Activated CD4-positive, alpha-beta T cell treated with anti-CD3 and anti-CD28 coated beads for 36 hours (primary cell): ENCODE data around the gene SLC39A13. TPM values are rescaled to one million over a fixed set of nuclear protein-coding genes. Genes with fewer than 3 reads are reported as not detected.

ENCODE experiments used
- ATAC-seq: fragments of 200-7000 bp; cut with Tn5 transposase; one replicate; pipeline ENCODE4 v1.10.0; 2021; ENCODE audit warnings: mild to moderate bottlenecking, moderate library complexity
- CTCF ChIA-PET: fragments of 350-600 bp; sonication (Branson Sonifier 250); formaldehyde crosslinking; loops from one replicate; lab custom pipeline; 2021; ENCODE audit warnings: antibody characterized with exemption; lab: Charles Lee
- POLR2A ChIA-PET: fragments of 350-600 bp; sonication (Branson Sonifier 250); formaldehyde crosslinking; loops from one replicate; lab custom pipeline; 2021; ENCODE audit warnings: antibody characterized with exemption, inconsistent platforms; lab: Charles Lee
- DNase-seq: peaks from one replicate; pipeline ENCODE4 v3.0.0-alpha.2; 2020
- H3K27ac Mint-ChIP-seq: one replicate; pipeline ENCODE4 v1.8.0; 2021; ENCODE audit warnings: mixed read lengths
- H3K27me3 Mint-ChIP-seq: one replicate; pipeline ENCODE4 v1.8.0; 2021; ENCODE audit warnings: mixed read lengths
- H3K36me3 Mint-ChIP-seq: one replicate; pipeline ENCODE4 v1.8.0; 2021; ENCODE audit warnings: low read depth, mixed read lengths
- H3K4me1 Mint-ChIP-seq: one replicate; pipeline ENCODE4 v1.8.0; 2021; ENCODE audit warnings: mixed read lengths
- H3K4me3 Mint-ChIP-seq: one replicate; pipeline ENCODE4 v1.8.0; 2021; ENCODE audit warnings: mild to moderate bottlenecking, moderate library complexity, mixed read lengths
- H3K9me3 Mint-ChIP-seq: one replicate; pipeline ENCODE4 v1.8.0; 2021; ENCODE audit warnings: low read depth, mixed read lengths
- intact Hi-C, 2 experiments: fragments of 100-400 bp; cut with DNase I in 1 of 2; cut with micrococcal nuclease in 1 of 2; formaldehyde crosslinking; loops; one replicate each; pipeline versions ENCODE4 v1.14.2 to v1.15.1; 2022 to 2024; cut with DNase I, micrococcal nuclease
- total RNA-seq, 2 experiments: library from RNA; stranded (reverse); gene quantifications; one replicate each; pipeline ENCODE4 v1.2.3, GENCODE V29; 2021

Gene SLC39A13
- total RNA-seq, 2 experiments from 2014 or later: 8.6 to 10.7 TPM

- POLR2A ChIA-PET: no interaction called here
- DNase-seq (no peak), ATAC-seq (no peak)
- Mint-ChIP-seq H3K4me3 (peak overlapping the region; percentile 23), H3K36me3 (no peaks in the 10 kb centered on the region), H3K27me3 (no peaks in the 10 kb centered on the region), H3K4me1 (peaks cover 25% of the 10 kb centered on the region), H3K27ac (peak overlapping the region; percentile 95), H3K9me3 (no peaks in the 10 kb centered on the region)
- intact Hi-C loops: loop anchor here in 1 of 2 experiments (1.0 to 2.0 kb wide), 2 partner anchors 15 to 20 kb away; partner anchors contain the start of gene SLC39A13
- CTCF ChIA-PET: interaction anchor here (1.2 to 1.9 kb wide), 2 partner anchors 9 to 20 kb away, joined by 3 to 9 read pairs; no protein-coding TSS in a partner anchor
Observed at GRCh38 chr11:47394050-47394321, 14.4 kb upstream of the SLC39A13 start.

- ChIA-PET CTCF (interaction anchor here (0.8 to 1.9 kb wide), 2 partner anchors 20 to 146 kb away, joined by 4 to 9 read pairs; partner anchors contain the start of gene ACP2), POLR2A (no interaction called here)
- Mint-ChIP-seq H3K9me3 (no peaks in the 10 kb centered on the region), H3K4me1 (peaks cover 23% of the 10 kb centered on the region), H3K36me3 (no peaks in the 10 kb centered on the region), H3K27me3 (no peaks in the 10 kb centered on the region), H3K27ac (peak overlapping the region; percentile 95), H3K4me3 (peak overlapping the region; percentile 23)
- DNase-seq (peak; percentile 80), ATAC-seq (peak; percentile 89)
- intact Hi-C loops: loop anchor here in 1 of 2 experiments (1.0 to 2.0 kb wide), 2 partner anchors 14 to 20 kb away; partner anchors contain the start of gene SLC39A13
Observed at GRCh38 chr11:47394322-47395222, 13.8 kb upstream of the SLC39A13 start.

GRCh38 chr11:47395223-47396048 lies 13.0 kb upstream of the SLC39A13 start:
- no peaks in the 10 kb centered on the region for H3K27me3 Mint-ChIP-seq
- no peaks in the 10 kb centered on the region for H3K36me3 Mint-ChIP-seq
- intact Hi-C loops: loop anchor here in 1 of 2 experiments (2.0 kb wide), 1 partner anchor 13 kb away; the partner anchor contains the start of gene SLC39A13

GRCh38 chr11:47396049-47396320 lies 12.4 kb upstream of the SLC39A13 start:
- CTCF ChIA-PET: no interaction called here
- H3K36me3 Mint-ChIP-seq: no peaks in the 10 kb centered on the region
- no peak for DNase-seq

More at GRCh38 chr11:47395223-47396048, 13.0 kb upstream of the SLC39A13 start:
- CTCF ChIA-PET: interaction anchor here (0.8 kb wide), 1 partner anchor 147 kb away, joined by 4 read pairs; the partner anchor contains the start of gene ACP2
- ATAC-seq: no peak
- POLR2A ChIA-PET: no interaction called here
- H3K4me3 Mint-ChIP-seq: no peak overlapping the region
- no peak for DNase-seq
- H3K9me3 Mint-ChIP-seq: no peaks in the 10 kb centered on the region
- peak overlapping the region; percentile 95 for H3K27ac Mint-ChIP-seq
- peaks cover 24% of the 10 kb centered on the region for H3K4me1 Mint-ChIP-seq

GRCh38 chr11:47398011-47398410 lies 10.4 kb upstream of the SLC39A13 start:
- no peak overlapping the region for H3K4me3 Mint-ChIP-seq
- no peak for DNase-seq
- H3K27me3 Mint-ChIP-seq: no peaks in the 10 kb centered on the region
- ChIA-PET CTCF (interaction anchor here (1.4 to 2.8 kb wide), 3 partner anchors 14 to 25 kb away, joined by 4 to 21 read pairs (median 18); no protein-coding TSS in a partner anchor), POLR2A (no interaction called here)
- intact Hi-C loops: no loop called here
- H3K36me3 Mint-ChIP-seq: no peaks in the 10 kb centered on the region
- no peak for ATAC-seq
- H3K9me3 Mint-ChIP-seq: no peaks in the 10 kb centered on the region
- H3K4me1 Mint-ChIP-seq: peaks cover 27% of the 10 kb centered on the region
- H3K27ac Mint-ChIP-seq: no peak overlapping the region

More at GRCh38 chr11:47396049-47396320, 12.4 kb upstream of the SLC39A13 start:
- Mint-ChIP-seq H3K9me3 (no peaks in the 10 kb centered on the region), H3K27ac (peak overlapping the region; percentile 95), H3K4me3 (no peak overlapping the region), H3K27me3 (no peaks in the 10 kb centered on the region), H3K4me1 (peaks cover 27% of the 10 kb centered on the region)
- POLR2A ChIA-PET: no interaction called here
- intact Hi-C loops: no loop called here
- no peak for ATAC-seq

GRCh38 chr11:47398551-47398950 lies 9.8 kb upstream of the SLC39A13 start:
- POLR2A ChIA-PET: no interaction called here
- Mint-ChIP-seq H3K9me3 (no peaks in the 10 kb centered on the region), H3K4me1 (peaks cover 25% of the 10 kb centered on the region), H3K4me3 (no peak overlapping the region), H3K36me3 (no peaks in the 10 kb centered on the region), H3K27me3 (no peaks in the 10 kb centered on the region), H3K27ac (no peak overlapping the region)
- no peak for DNase-seq
- intact Hi-C loops: no loop called here
- ATAC-seq: no peak
- CTCF ChIA-PET: interaction anchor here (0.6 to 2.8 kb wide), 4 partner anchors 11 to 134 kb away, joined by 3 to 21 read pairs (median 10); no protein-coding TSS in a partner anchor

GRCh38 chr11:47399860-47400767 lies 8.3 kb upstream of the SLC39A13 start:
- CTCF ChIA-PET: interaction anchor here (0.7 to 2.8 kb wide), 3 partner anchors 10 to 26 kb away, joined by 3 to 21 read pairs (median 18); no protein-coding TSS in a partner anchor
- Mint-ChIP-seq H3K36me3 (no peaks in the 10 kb centered on the region), H3K27ac (peak overlapping the region; percentile 82), H3K27me3 (no peaks in the 10 kb centered on the region), H3K4me3 (peak overlapping the region; percentile 67), H3K4me1 (peaks cover 16% of the 10 kb centered on the region), H3K9me3 (no peaks in the 10 kb centered on the region)
- peak; percentile 46 for DNase-seq
- intact Hi-C loops: loop anchor here in 1 of 2 experiments (10.0 kb wide), 1 partner anchor 465 kb away; the partner anchor contains the start of gene CSTPP1
- ATAC-seq: peak; percentile 77
- POLR2A ChIA-PET: interaction anchor here (2.0 kb wide), 1 partner anchor 151 kb away, joined by 4 read pairs; the partner anchor contains the start of gene ACP2

GRCh38 chr11:47400768-47401279 lies 7.6 kb upstream of the SLC39A13 start:
- DNase-seq (no peak), ATAC-seq (peak; percentile 4)
- ChIA-PET CTCF (interaction anchor here (2.8 kb wide), 1 partner anchor 27 kb away, joined by 21 read pairs; no protein-coding TSS in a partner anchor), POLR2A (interaction anchor here (0.6 to 2.0 kb wide), 2 partner anchors 130 to 152 kb away, joined by 3 to 4 read pairs; partner anchors contain the start of gene ACP2)
- H3K9me3 Mint-ChIP-seq: no peaks in the 10 kb centered on the region
- peaks cover 10% of the 10 kb centered on the region for H3K4me1 Mint-ChIP-seq
- peak overlapping the region; percentile 82 for H3K27ac Mint-ChIP-seq
- H3K27me3 Mint-ChIP-seq: no peaks in the 10 kb centered on the region
- peak overlapping the region; percentile 67 for H3K4me3 Mint-ChIP-seq
- no peaks in the 10 kb centered on the region for H3K36me3 Mint-ChIP-seq
- intact Hi-C loops: loop anchor here in 1 of 2 experiments (10.0 kb wide), 1 partner anchor 466 kb away; the partner anchor contains the start of gene CSTPP1

GRCh38 chr11:47403135-47403534 lies 5.3 kb upstream of the SLC39A13 start:
- no peaks in the 10 kb centered on the region for H3K27me3 Mint-ChIP-seq
- H3K9me3 Mint-ChIP-seq: no peaks in the 10 kb centered on the region
- POLR2A ChIA-PET: no interaction called here
- intact Hi-C loops: loop anchor here in 1 of 2 experiments (10.0 kb wide), 1 partner anchor 468 kb away; the partner anchor contains the start of gene CSTPP1
- H3K4me1 Mint-ChIP-seq: peaks cover 20% of the 10 kb centered on the region
- no peak for ATAC-seq
- DNase-seq: no peak
- H3K27ac Mint-ChIP-seq: peak overlapping the region; percentile 11
- no peaks in the 10 kb centered on the region for H3K36me3 Mint-ChIP-seq
- H3K4me3 Mint-ChIP-seq: no peak overlapping the region
- CTCF ChIA-PET: interaction anchor here (0.6 to 1.4 kb wide), 8 partner anchors 9 to 106 kb away, joined by 3 to 5 read pairs (median 4); no protein-coding TSS in a partner anchor

- intact Hi-C loops: loop anchor here in 1 of 2 experiments (10.0 kb wide), 1 partner anchor 469 kb away; the partner anchor contains the start of gene CSTPP1
- no peak overlapping the region for H3K27ac Mint-ChIP-seq
- CTCF ChIA-PET: interaction anchor here (0.6 to 1.4 kb wide), 5 partner anchors 10 to 41 kb away, joined by 3 to 5 read pairs (median 4); no protein-coding TSS in a partner anchor
- POLR2A ChIA-PET: no interaction called here
- DNase-seq (no peak), ATAC-seq (no peak)
- H3K4me1 Mint-ChIP-seq: peaks cover 20% of the 10 kb centered on the region
- no peaks in the 10 kb centered on the region for H3K36me3 Mint-ChIP-seq
- no peak overlapping the region for H3K4me3 Mint-ChIP-seq
- H3K9me3 Mint-ChIP-seq: no peaks in the 10 kb centered on the region
- H3K27me3 Mint-ChIP-seq: no peaks in the 10 kb centered on the region
Observed at GRCh38 chr11:47403571-47403970, 4.8 kb upstream of the SLC39A13 start.
